GM21528 (cell line): ENCODE measurements around the gene KNTC1.
"Not testable (repeated sequence)": the region's sequence is repeated elsewhere in the genome, so short reads cannot be mapped to it uniquely, and the experiment has no call there.

Experiments
- ATAC-seq: cut with Tn5 transposase; IDR thresholded peaks from one replicate; pipeline ENCODE4 v1.9.1; 2021; ENCODE audit warnings: mild to moderate bottlenecking, moderate library complexity; ENCODE audit not compliant: unreplicated experiment, low FRiP score

The KNTC1 gene

DNA sequence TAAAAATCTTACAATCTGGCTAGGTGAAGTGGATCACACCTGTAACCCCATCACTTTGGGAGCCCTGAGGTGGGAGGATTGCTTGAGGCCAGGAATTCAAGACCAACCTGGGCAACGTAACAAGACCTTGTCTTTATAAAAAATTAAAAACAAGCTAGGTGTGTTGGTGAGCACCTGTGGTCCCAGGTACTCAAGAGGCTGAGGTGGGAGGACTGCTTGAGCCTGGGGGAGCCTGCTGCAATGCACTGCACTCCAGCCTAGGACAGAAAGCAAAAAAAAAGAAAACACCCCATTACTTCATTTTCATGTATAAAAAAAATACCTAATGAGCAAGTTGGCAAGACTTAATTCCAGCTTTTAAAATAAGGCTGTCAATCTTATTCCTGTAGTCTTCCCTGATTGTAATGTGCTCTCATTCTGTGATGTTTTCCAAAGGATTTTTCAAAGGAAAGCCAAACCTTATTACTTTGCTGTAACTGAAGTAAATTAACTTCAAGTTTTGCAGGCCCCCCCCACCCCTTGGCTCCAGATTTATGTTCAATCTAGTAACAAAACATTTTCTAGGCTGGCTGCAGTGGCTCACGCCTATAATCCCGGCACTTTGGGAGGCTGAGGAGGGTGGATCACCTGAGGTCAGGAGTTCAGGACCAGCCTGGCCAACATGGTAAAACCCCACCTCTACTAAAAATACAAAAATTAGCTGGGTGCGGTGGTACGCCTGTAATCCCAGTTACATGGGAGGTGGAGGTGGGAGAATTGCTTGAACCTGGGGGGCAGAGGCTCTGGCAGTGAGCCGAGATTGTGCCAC, 23.1 kb upstream of the KNTC1 start:
- no peak for ATAC-seq

GRCh38 chr12:122505419-122506051, 21.5 kb upstream of the KNTC1 start:
- no peak for ATAC-seq

- ATAC-seq = no peak
Observed at GRCh38 chr12:122506393-122506938, 20.6 kb upstream of the KNTC1 start.

GRCh38 chr12:122508163-122508562, 18.9 kb upstream of the KNTC1 start:
- ATAC-seq = no peak

- not testable (repeated sequence) for ATAC-seq
Observed at GRCh38 chr12:122513028-122513427, 14.0 kb upstream of the KNTC1 start.

- no peak for ATAC-seq
Observed at GRCh38 chr12:122513660-122514059, 13.4 kb upstream of the KNTC1 start.

DNA sequence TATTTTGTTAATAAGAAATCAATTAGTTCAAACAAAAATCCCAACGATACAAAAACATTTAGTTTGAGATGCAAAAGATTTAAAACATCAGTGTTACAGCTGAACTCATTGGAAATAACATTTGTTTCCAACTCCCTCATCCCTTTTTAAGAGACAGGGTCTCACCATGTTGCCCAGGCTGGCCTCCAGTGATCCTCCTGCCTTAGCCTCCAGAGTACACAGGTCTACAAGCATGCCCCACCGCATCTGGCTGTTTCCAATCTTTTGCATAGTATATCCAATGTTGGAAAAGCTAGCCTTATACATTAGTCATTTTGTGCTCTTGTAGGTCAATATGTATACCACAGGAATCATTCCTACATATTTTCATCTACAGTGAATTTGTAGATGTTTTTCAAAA, 11.8 kb upstream of the KNTC1 start:
- ATAC-seq = no peak

DNA sequence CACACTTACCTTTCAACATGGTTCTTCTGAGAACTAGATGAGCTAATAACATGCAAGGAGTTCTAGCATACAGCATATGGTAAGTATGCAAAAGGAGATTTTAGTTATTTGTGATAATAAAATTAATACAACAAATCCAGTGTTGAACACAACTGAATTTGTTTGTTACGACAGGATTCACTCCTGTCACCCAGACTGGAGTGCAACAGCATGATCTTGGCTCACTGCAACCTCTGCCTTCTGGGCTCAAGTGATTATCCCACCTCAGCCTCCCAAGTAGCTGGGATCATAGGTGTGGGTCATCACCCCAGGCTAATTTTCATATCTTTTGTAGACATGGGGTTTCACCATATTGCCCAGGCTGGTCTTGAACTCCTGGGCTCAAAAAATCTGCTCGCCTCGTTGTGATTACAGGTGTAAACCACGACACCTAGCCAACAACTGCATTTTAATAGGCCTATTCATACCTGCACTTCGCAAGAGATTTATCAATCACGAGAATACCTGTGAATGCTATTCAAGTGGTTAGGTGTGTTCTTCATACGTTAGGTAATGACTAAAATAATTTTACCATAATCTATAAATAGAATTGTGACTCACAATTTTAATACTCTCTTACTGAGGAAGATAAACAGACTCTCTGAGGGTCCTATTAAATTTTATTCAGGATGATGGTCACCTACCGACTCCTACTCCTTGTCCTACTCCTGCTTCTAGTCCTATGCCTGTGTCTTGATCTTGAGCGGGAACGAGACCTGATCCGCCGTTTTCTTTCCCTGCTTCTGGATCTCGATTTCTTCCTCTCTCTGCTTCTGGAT, 10.3 kb upstream of the KNTC1 start:
- no peak for ATAC-seq

- no peak for ATAC-seq
Observed at GRCh38 chr12:122517877-122518276, 9.2 kb upstream of the KNTC1 start.

DNA sequence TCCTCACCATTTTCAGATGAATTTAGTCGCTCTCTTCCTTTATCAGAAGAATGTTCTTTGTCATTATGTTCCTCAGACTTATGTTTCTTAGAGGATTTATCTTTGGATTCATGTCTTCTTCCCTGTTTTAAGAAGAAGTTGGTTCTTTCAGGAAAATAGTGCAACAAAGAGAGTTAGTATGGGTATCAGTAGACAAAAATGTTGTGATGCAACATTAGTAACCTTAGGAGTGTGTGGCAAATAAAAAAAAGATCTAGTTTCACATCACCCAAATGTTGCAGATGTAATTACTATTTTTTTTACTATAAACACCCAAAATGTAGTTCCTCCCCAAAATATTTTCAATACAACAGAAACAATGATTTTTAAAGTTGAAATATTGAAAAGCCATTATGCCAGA, 8.1 kb upstream of the KNTC1 start:
- ATAC-seq = no peak

DNA sequence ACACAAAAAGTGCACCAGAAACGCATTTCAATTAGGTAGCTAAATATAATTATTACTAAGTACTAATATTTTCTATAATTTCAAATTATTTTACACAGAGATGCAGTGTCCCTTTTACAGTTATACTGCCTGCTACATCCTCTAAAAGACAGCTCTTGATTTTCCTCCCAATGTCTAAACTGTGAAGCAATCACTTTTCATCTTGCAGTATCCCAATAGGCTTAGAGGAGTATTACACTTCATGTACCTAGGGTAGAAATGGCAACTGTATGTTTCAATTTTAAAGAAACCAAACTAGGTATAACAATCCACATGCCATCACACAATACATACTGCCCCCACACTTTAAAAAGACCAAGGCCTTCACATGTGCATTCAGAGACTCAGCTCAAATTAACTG, 7.6 kb upstream of the KNTC1 start:
- no peak for ATAC-seq

- ATAC-seq = no peak
Observed at GRCh38 chr12:122520676-122521075, 6.4 kb upstream of the KNTC1 start.

GRCh38 chr12:122523280-122523679, 3.8 kb upstream of the KNTC1 start:
- no peak for ATAC-seq

- ATAC-seq = no peak
Observed at GRCh38 chr12:122523846-122524718, 3.0 kb upstream of the KNTC1 start.

GRCh38 chr12:122527478-122527944, 462 bp downstream of the KNTC1 start:
- ATAC-seq = no peak

DNA sequence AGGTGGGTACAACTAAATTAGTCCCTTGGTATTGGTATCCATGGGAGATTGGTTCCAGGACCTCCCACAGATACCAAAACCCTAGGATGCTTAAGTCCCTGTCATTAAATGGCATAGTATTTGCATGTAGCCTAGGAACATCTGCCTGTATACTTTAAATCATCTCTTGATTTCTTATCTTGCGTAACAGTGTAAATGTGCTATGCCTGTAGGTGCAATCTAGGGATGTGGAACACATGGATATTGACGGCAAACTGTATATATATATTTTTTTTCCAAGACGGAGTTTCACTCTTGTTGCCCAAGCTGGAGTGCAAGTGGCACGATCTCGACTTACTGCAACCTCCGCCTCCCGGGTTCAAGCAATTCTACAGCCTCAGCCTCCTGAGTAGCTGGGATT, 1.5 kb downstream of the KNTC1 start:
- no peak for ATAC-seq

- no peak for ATAC-seq
Observed at GRCh38 chr12:122528992-122529391, 1.9 kb downstream of the KNTC1 start.

DNA sequence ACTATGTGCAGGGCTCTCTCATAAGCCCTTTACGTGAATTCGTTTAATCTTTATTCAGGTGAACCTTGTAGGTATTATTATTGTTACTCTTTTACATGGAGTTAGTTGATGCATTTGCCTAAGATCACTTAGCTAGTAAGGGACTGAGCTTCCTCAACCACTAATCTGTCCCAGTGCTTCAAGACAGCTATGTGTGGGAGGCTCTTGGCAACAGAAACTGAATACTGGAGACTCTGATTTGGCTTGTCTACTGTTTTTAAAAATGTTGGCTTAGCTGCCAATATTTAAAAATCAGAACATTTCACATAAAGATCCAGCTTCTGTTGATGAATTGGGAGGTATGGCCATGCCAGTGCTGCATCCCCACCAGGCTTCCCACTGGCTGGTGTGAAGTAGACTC, 6.8 kb downstream of the KNTC1 start:
- ATAC-seq = no peak

DNA sequence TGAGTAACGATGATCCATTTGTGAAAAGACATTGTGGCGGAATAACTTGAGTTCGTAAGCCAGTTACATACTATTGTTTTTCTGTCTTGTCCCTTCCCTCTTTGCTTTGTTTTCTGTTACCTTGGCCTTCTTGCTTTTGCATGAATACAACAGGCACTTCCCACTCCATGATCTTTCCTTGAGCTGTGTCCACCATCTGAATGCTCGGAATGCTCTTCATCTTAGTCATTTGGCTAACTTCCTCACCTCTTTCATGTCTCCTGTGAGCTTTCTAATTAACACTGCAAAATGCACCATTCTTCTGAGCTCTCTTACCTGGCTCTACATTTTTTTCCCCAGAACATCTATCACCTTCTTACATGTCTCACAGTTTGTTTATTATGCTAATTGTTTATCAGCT, 10.0 kb downstream of the KNTC1 start:
- no peak for ATAC-seq

- no peak for ATAC-seq
Observed at GRCh38 chr12:122538496-122538895, 11.4 kb downstream of the KNTC1 start.
